ENCODE measurements around the gene SLC28A3. TPM values are rescaled to one million over a fixed set of nuclear protein-coding genes. Genes with fewer than 3 reads are reported as not detected.

Gene SLC28A3
- total and polyA plus RNA-seq, 2 of the 8 experiments (the other 6 are each of a cell fraction or from before 2014, with no cell fraction given) = 0.02 TPM; not detected in 1

GRCh38 chr9:84238652-84239051 is 101.9 kb downstream of the SLC28A3 start (continued):
- no peak for TF ChIP-seq ATF2 (IDR thresholded peaks at IDR 0.05; ENCODE audit: low read length)
- no peak for TF ChIP-seq TBP (IDR thresholded peaks at IDR 0.05; ENCODE audit: low read depth, low read length)
- TF ChIP-seq NANOG (IDR thresholded peaks at IDR 0.05; ENCODE audit: insufficient read depth, low read depth, low read length, poor library complexity, severe bottlenecking) = no peak
- TF ChIP-seq SIN3A (conservative IDR thresholded peaks at IDR 0.05 in 1 of 2, IDR thresholded peaks at IDR 0.05 in 1 of 2; ENCODE audit: low read depth in 1 of 2, low read length in 2 of 2) = no peak
- no peak for TF ChIP-seq USF2 (IDR thresholded peaks at IDR 0.05; ENCODE audit: low read length)
- no peak for TF ChIP-seq NRF1 (IDR thresholded peaks at IDR 0.05; ENCODE audit: low read depth, low read length)
- TF ChIP-seq CTCF (IDR thresholded peaks at IDR 0.05; ENCODE audit: control extremely low read depth in 1 of 3, insufficient read depth in 1 of 3, low read depth in 1 of 3, low read length in 3 of 3) = peak in 2 of 3 experiments; percentile 18 to 66; a peak in 2 of 4 replicates
- no peak for TF ChIP-seq TCF12 (IDR thresholded peaks at IDR 0.05; ENCODE audit: low read depth, low read length)
- TF ChIP-seq BRCA1 (IDR thresholded peaks at IDR 0.05; ENCODE audit: low read depth, low read length) = no peak
- TF ChIP-seq RFX5 (IDR thresholded peaks at IDR 0.05; ENCODE audit: borderline replicate concordance, low read depth, low read length) = no peak
- TF ChIP-seq TEAD4 (IDR thresholded peaks at IDR 0.05; ENCODE audit: low read depth, low read length) = no peak
- no peak for TF ChIP-seq KDM1A (IDR thresholded peaks at IDR 0.05; ENCODE audit: borderline replicate concordance, low read length)
- TF ChIP-seq E2F6 (IDR thresholded peaks at IDR 0.05) = peak; percentile 85
- TF ChIP-seq FOSL1 (IDR thresholded peaks at IDR 0.05; ENCODE audit: insufficient read depth, low read depth, low read length) = no peak
- TF ChIP-seq HDAC2 (IDR thresholded peaks at IDR 0.05; ENCODE audit: borderline replicate concordance in 1 of 2, low read depth in 2 of 2, low read length in 2 of 2) = no peak
- no peak for TF ChIP-seq SP1 (IDR thresholded peaks at IDR 0.05; ENCODE audit: low read depth, low read length)
- TF ChIP-seq TAF7 (optimal IDR thresholded peaks at IDR 0.05; ENCODE audit: borderline replicate concordance, low read depth, low read length) = no peak
- 0 out of 4 replicates have a peak, but pooled peaks of 1 of the 2 experiments have one; percentile 14 for TF ChIP-seq RAD21 (IDR thresholded peaks at IDR 0.05 in 1 of 2, conservative IDR thresholded peaks at IDR 0.05 in 1 of 2; ENCODE audit: low read depth in 2 of 2, low read length in 2 of 2)
